Measurements from ENCODE around the gene SERPING1.

Gene SERPING1

DNA sequence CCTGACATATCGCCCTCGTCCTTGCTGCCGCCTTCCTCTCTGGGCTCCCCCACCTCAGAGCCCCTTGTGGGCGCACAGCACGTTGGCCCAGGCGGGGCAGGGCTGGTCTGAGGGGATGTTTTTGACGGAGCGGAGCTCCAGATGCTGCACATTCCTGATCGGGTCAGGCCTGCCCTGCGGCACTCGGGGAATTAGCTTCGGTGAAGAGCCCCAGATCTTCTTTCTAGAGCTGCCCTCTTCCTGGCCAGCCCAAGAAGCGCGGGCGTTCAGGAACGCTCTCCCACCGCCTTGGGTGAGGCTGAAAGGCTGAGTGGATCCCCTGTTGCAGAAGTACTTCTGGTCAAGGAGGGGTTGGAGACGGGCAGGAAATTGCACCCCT is 40.1 kb downstream of the SERPING1 start:
- in situ Hi-C loops (cut with MboI; ENCODE audit: low sequenced_read_pairs) = no loop called here

GRCh38 chr11:57638005-57638781 is 40.7 kb downstream of the SERPING1 start:
- in situ Hi-C loops (cut with MboI; ENCODE audit: low sequenced_read_pairs) = no loop called here

GRCh38 chr11:57638811-57639320 is 41.4 kb downstream of the SERPING1 start:
- in situ Hi-C loops (cut with MboI; ENCODE audit: low sequenced_read_pairs) = no loop called here

DNA sequence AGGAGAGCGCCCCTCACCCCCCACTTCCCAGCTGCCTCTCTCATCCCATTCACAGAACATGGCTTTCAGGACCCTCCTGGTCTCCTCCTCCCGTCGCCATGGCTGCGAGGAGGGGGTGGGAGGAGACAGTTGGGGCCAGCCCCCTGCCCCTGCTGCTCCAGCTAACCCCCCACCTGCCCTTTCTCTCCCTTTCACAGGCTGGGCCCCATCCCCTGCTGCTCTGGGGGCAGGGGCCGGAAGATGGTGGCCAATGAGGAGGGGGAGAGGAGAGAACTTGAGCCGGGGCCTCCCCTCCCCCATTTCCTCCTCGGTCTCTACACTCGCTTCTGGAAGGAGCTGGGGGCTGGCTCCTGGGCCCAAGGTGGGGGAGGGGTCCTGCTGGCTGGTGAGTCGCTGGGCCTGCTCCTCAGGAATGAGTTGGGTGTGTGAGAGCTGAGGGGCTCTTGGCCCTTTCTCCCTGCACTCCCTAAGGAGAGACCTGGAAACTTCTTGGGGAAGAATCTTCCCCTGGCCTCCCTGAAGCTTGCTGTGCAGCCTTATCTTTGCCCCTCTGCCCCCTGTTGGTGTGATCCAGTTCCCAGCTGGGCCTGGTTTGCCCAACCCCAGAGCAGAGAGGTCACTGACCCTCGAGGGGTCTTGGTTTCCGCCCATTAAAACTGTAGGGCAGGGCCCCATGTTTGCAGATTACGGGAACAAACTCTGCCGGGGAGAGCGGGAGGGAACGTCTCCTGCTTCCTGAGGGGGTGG is 42.0 kb downstream of the SERPING1 start:
- in situ Hi-C loops (cut with MboI; ENCODE audit: low sequenced_read_pairs) = no loop called here

GRCh38 chr11:57640068-57640800 is 42.7 kb downstream of the SERPING1 start:
- in situ Hi-C loops (cut with MboI; ENCODE audit: low sequenced_read_pairs) = no loop called here

GRCh38 chr11:57641011-57641807 is 43.7 kb downstream of the SERPING1 start:
- in situ Hi-C loops (cut with MboI; ENCODE audit: low sequenced_read_pairs) = no loop called here

GRCh38 chr11:57643802-57644201 is 46.3 kb downstream of the SERPING1 start:
- in situ Hi-C loops (cut with MboI; ENCODE audit: low sequenced_read_pairs) = no loop called here

DNA sequence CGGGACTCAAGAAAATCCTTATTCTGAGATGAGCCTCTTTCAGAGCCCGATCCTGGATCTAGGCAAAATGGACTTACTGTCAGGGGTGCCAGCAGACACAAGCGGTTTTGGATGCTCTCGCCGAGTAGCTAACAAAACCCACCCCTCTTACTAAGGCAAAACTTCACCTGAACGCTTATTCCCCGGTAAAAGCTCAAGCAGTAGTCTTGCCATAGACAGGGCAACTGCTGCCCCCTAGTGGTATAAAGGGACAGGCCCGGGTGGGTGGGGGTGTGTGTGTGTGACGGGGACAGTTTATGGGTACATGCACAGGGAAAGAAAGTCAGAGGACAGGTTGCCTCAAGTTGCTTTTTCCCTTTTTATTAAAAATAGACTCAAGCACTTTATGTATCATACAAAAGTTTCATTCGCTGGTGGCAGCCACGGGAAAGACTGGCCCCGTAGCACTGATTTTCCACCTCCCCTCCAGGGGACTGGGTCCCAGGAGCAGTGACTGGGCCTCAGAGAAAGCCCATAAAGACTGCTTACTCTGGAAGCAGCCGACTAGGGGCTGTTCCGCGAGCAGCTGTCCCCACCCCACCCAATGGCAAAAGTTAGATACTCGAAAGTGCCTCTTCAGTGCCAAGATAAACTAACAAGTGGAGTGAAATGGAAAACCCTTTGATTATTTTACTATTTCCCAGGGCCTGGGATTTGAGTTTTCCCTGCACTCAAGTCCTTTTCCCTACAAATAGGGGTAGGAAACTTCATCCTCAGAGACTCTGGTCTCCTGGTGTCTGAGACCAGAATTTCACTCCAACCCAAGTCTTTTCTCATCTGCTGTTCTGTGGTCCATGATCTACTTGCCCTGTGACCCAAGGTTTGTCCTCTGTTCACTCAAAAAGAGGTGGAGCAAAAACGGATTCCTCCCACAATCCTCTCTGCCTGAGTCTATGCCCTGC is 47.5 kb downstream of the SERPING1 start:
- in situ Hi-C loops (cut with MboI; ENCODE audit: low sequenced_read_pairs) = no loop called here

DNA sequence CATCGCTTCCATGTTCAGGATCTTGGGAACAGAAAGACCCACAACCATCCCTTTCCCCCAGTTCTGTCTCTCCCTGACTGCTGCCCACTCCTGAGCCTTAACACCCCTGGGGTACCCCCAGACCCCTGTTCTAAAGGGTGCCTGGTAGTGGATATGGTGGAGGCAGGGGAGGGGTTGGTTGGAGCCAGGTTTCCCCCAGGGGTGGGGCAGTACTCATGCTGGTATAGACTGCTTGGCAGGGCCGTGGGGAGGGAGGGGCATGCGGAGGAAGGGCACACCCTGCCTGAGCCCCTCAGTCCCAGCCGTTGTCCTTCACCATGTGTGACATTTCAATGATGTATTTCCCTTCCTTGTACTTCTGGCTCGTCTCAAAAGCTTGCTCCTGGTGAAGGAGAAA is 48.2 kb downstream of the SERPING1 start:
- in situ Hi-C loops (cut with MboI; ENCODE audit: low sequenced_read_pairs) = no loop called here

- in situ Hi-C loops (cut with MboI; ENCODE audit: low sequenced_read_pairs) = no loop called here
These were observed 48.8 kb downstream of the SERPING1 start for GRCh38 chr11:57646194-57646798.

DNA sequence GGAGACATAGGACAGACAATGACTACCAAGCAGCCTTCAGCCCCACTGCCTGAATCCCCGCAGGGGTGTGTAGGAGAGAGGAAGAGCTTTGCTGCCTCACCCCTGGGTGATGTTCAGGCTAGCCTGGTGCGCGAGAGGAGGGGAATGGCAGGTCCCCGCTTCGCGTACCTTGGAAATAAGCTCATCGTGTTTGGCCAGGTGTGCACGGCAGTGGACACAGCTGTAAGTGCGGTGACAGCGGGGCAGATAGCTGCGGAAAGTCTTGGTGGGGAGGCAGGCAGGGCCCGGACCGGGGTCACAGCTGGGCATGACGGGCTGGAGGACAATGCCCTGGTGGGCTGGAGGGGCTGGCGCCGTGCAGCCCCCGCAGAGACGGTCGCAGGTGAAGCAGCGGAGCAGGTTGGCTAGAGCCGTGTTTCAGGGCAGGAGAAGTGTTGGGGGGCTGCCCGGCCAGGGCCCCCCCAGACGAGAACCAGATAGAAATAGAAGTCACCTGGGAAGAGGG is 49.4 kb downstream of the SERPING1 start:
- in situ Hi-C loops (cut with MboI; ENCODE audit: low sequenced_read_pairs) = no loop called here

- in situ Hi-C loops (cut with MboI; ENCODE audit: low sequenced_read_pairs) = no loop called here
These were observed 49.9 kb downstream of the SERPING1 start for GRCh38 chr11:57647372-57647771.

DNA sequence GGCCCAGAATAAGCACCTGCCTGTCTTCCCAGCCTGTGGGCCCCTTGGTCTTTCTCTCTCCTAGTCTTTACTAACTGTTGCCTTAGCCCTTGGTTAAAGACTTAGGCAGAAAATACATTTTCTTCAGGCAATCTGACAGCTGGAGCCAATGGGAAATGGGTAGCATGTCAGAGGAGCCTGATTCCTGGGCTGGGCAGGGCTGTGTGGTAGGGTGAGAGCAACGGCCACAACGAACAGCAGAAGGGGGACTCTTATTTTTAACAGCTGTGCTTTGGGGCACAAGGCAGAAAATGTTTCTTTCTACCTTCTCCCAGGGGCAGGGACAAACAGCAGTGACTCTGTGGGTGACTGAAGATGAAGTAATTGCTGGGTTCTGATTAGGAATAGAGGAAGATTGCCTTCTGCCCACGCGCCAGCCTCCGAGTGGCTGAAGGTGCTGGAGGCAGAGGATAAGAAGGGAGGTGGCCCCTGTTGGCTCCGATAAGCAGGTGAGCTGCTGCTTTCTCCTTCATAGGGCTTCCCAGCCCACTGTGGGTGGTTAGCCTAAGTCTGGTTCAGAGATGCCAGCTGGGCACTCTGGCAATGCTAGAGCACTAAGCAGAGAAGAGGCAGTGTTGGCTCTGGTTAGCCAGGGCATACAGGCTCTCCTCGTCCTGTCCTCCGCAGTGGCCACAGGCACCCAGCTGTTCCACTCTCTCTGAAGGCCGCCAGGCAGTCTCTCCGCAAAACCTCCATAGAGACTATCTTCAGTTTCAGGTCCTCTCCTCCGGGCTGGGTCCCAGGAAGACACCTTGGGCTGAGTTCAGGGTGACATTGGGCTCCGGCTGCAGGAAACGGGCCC is 50.7 kb downstream of the SERPING1 start:
- in situ Hi-C loops (cut with MboI; ENCODE audit: low sequenced_read_pairs) = no loop called here

DNA sequence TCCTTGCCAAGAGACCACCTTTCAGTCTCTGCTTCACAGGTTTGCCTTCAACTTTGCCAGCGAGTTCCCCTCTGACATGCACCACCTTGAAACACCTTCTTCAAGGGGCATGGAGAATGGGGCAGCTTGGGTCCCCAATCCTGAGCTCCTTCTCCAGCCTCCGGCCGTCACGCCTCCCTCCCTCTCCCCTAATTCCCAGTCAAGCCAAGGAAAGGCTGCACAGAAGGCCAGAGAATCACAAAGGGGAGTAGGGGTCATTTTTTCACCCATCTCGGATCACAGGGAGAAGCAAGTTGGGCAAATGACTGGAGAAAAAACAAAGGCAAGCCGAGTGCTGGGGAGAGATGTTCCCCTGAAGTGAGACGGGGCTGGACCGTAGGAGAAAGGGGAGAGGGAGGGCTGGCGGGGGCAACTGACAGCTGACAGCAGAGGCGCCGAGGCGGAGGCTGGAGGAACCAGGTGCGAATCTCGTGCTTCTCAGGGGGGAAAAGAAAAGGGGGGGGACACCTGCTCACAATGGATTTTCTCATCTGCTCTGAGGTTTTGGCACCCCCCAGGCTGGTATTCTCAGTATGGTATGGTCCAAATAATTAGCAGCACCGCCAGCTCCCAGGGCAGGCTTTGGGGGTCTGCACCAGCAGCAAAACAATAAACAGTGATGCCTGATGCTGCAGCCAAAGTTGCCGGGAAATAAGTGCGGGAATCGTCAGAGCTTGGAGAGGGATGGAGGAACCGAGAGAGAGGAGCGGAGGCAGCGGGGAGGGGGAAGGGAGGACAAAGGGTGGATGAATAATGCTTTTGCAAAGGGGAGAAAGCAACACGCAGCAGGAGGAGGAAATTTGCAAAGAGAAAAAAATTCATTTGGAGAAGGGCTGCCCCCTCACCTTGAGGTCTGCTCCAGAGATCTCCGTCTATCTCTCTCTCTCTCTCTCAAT is 51.6 kb downstream of the SERPING1 start:
- in situ Hi-C loops (cut with MboI; ENCODE audit: low sequenced_read_pairs) = no loop called here

GRCh38 chr11:57649826-57650738 is 52.6 kb downstream of the SERPING1 start, which contains the start of gene YPEL4:
Gene YPEL4, minus strand, starts transcription at chr11:57649912. Its CDS starts 2,805 bp downstream, at chr11:57647107.
- in situ Hi-C loops (cut with MboI; ENCODE audit: low sequenced_read_pairs) = no loop called here

DNA sequence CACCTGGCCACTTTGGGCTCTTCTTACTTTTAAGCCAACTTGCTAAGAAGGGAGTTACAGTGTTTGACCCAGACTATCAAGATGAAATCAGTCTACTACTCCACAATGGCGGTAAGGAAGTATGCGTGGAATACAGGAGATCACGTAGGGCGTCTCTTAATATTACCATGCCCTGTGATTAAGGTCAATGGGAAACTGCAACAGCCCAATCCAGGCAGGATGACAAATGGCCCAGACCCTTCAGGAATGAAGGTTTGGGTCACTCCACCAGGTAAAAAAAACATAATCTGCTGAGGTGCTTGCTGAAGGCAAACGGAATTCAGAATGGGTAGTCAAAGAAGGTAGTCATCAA is 53.2 kb downstream of the SERPING1 start:
- in situ Hi-C loops (cut with MboI; ENCODE audit: low sequenced_read_pairs) = no loop called here

Data from hTERT RPE-1 (cell line).